A673 (cell line): ENCODE data around the gene COL9A3. TPM values are rescaled to one million over a fixed set of nuclear protein-coding genes. Genes with fewer than 3 reads are reported as not detected.

Source experiments
- BruUV-seq: library from RNA; stranded (reverse); fragments of 400-500 nt; replicated peaks from 2 replicates; lab custom pipeline; 2021; lab: Mats Ljungman, UMichigan
- CTCF ChIA-PET: fragments of 300-600 bp; sonication (Branson Sonifier 250); formaldehyde crosslinking; loops from one replicate; lab custom pipeline; 2022; ENCODE audit warnings: antibody characterized with exemption; lab: Charles Lee
- POLR2A ChIA-PET: fragments of 300-600 bp; sonication (Branson Sonifier 250); formaldehyde crosslinking; loops from one replicate; lab custom pipeline; 2022; ENCODE audit warnings: antibody characterized with exemption; ENCODE audit not compliant: low non-redundant PET; lab: Charles Lee
- DNase-seq: peaks from one replicate; pipeline ENCODE4 v3.0.0-alpha.2; 2015; ENCODE audit warnings: low spot score
- H3K27ac ChIP-seq: fragments of 200-600 bp; sonication (generic); 2 replicates; pipeline ENCODE4 v1.5.1; 2016; ENCODE audit warnings: mixed run types, low read depth, mild to moderate bottlenecking, mixed read lengths, antibody characterized with exemption, low read length; ENCODE audit not compliant: poor library complexity, severe bottlenecking
- H3K27me3 ChIP-seq: fragments of 200-600 bp; sonication (generic); replicated peaks from 2 replicates; pipeline ENCODE4 v1.6.1; 2017; ENCODE audit warnings: mixed run types, low read depth, mild to moderate bottlenecking, mixed read lengths, antibody characterized with exemption, low read length; ENCODE audit not compliant: insufficient read depth, poor library complexity
- H3K36me3 ChIP-seq: fragments of 200-600 bp; sonication (generic); 2 replicates; pipeline ENCODE4 v1.6.1; 2016; ENCODE audit warnings: mixed run types, mild to moderate bottlenecking, mixed read lengths, antibody characterized with exemption, low read length; ENCODE audit not compliant: insufficient read depth, poor library complexity, severe bottlenecking
- H3K4me1 ChIP-seq: fragments of 200-600 bp; sonication (generic); 2 replicates; pipeline ENCODE4 v1.6.1; 2017; ENCODE audit warnings: mixed run types, mild to moderate bottlenecking, mixed read lengths, antibody characterized with exemption, low read length; ENCODE audit not compliant: insufficient read depth, poor library complexity, severe bottlenecking
- H3K4me3 ChIP-seq: fragments of 200-600 bp; sonication (generic); 2 replicates; pipeline ENCODE4 v1.5.1; 2016; ENCODE audit warnings: low read depth, mixed run types, mild to moderate bottlenecking, mixed read lengths, low read length; ENCODE audit not compliant: poor library complexity, severe bottlenecking
- H3K9me3 ChIP-seq: fragments of 200-600 bp; sonication (generic); 2 replicates; pipeline ENCODE4 v1.6.1; 2016; ENCODE audit warnings: mixed run types, low read depth, mild to moderate bottlenecking, mixed read lengths, antibody characterized with exemption, low read length; ENCODE audit not compliant: poor library complexity, severe bottlenecking
- CTCF ChIP-seq: fragments of 300-800, 200-600 bp; sonication (generic); conservative IDR thresholded peaks from 2 replicates; pipeline ENCODE4 v1.5.1; 2017; ENCODE audit warnings: low read depth, mild to moderate bottlenecking, antibody characterized with exemption, low read length, moderate library complexity, mixed read lengths
- EZH2 ChIP-seq: fragments of 200-600 bp; sonication (generic); IDR thresholded peaks from 2 replicates; pipeline ENCODE4 v1.6.1; 2017; ENCODE audit warnings: borderline replicate concordance, low read depth, mild to moderate bottlenecking, mixed read lengths, antibody characterized with exemption, low read length; ENCODE audit not compliant: poor library complexity, severe bottlenecking
- intact Hi-C: fragments of 100-400 bp; cut with micrococcal nuclease; formaldehyde crosslinking; loops from one replicate; pipeline ENCODE4 v1.10.0; 2022; ENCODE audit not compliant: unreplicated experiment
- total RNA-seq: library from RNA; stranded (reverse); gene quantifications from 2 replicates; pipeline ENCODE4 v1.2.3, GENCODE V29; 2021

Gene COL9A3
- total RNA-seq, 1 experiment from 2014 or later = 8.4 TPM

- no peaks in the 10 kb centered on the region for H3K27me3 ChIP-seq
- BruUV-seq = no TSS peak
- DNase-seq = no peak
- CTCF ChIA-PET = interaction anchor here (0.9 kb wide), 1 partner anchor 13 kb away, joined by 3 read pairs; no protein-coding TSS in a partner anchor
- no peaks in the 10 kb centered on the region for H3K9me3 ChIP-seq
- peaks cover 65% of the 10 kb centered on the region for H3K36me3 ChIP-seq
- no peak for TF ChIP-seq CTCF
- no peak for TF ChIP-seq EZH2
- POLR2A ChIA-PET = no interaction called here
- intact Hi-C loops = no loop called here
- H3K4me1 ChIP-seq = peaks cover 31% of the 10 kb centered on the region
- H3K27ac ChIP-seq = no peak overlapping the region
- H3K4me3 ChIP-seq = no peak overlapping the region
These were observed 71.6 kb downstream of the COL9A3 start for GRCh38 chr20:62888406-62888805.

- Histone ChIP-seq H3K4me1 (peaks cover 31% of the 10 kb centered on the region), H3K4me3 (no peak overlapping the region), H3K27me3 (no peaks in the 10 kb centered on the region), H3K9me3 (no peaks in the 10 kb centered on the region), H3K36me3 (peaks cover 70% of the 10 kb centered on the region), H3K27ac (no peak overlapping the region)
- intact Hi-C loops = no loop called here
- ChIA-PET CTCF (interaction anchor here (1.3 kb wide), 1 partner anchor 13 kb away, joined by 3 read pairs; no protein-coding TSS in a partner anchor), POLR2A (no interaction called here)
- no peak for TF ChIP-seq CTCF
- TF ChIP-seq EZH2 = no peak
- BruUV-seq = no TSS peak
- DNase-seq = no peak
These were observed 72.1 kb downstream of the COL9A3 start for GRCh38 chr20:62888910-62889309.

GRCh38 chr20:62889411-62889810 is 72.6 kb downstream of the COL9A3 start:
- intact Hi-C loops = no loop called here
- Histone ChIP-seq H3K36me3 (peaks cover 75% of the 10 kb centered on the region), H3K27me3 (no peaks in the 10 kb centered on the region), H3K4me1 (peaks cover 31% of the 10 kb centered on the region), H3K4me3 (no peak overlapping the region), H3K9me3 (no peaks in the 10 kb centered on the region), H3K27ac (no peak overlapping the region)
- ChIA-PET POLR2A (no interaction called here), CTCF (interaction anchor here (1.3 kb wide), 1 partner anchor 14 kb away, joined by 3 read pairs; no protein-coding TSS in a partner anchor)
- DNase-seq = no peak
- no TSS peak for BruUV-seq
- no peak for TF ChIP-seq CTCF
- no peak for TF ChIP-seq EZH2
